ENCODE measurements around the gene ATF3. TPM values are rescaled to one million over a fixed set of nuclear protein-coding genes. Genes with fewer than 3 reads are reported as not detected.

The ATF3 gene
- 24.9 to 41.0 TPM (median 38.6 TPM) in 5 replicates for total RNA-seq (2022; extraction: Qiagen RNA extraction)

GRCh38 chr1:212608392-212608958 is at the start of gene ATF3:
ATF3 (plus strand) TSS chr1:212608761; CDS start chr1:212615022, 6,261 bp downstream.

Other genes starting within 250 kb of the ATF3 start
- gene PACC1, start 193.9 kb upstream of the ATF3 start, total RNA-seq (2022; extraction: Qiagen RNA extraction), result 16.1 to 23.4 TPM (median 18.8 TPM) in 5 replicates
- 76.4 to 145 TPM (median 135 TPM) in 5 replicates for gene NENF, start 175.8 kb upstream of the ATF3 start, total RNA-seq (2022; extraction: Qiagen RNA extraction)
- gene BATF3, start 91.1 kb downstream of the ATF3 start, total RNA-seq (2022; extraction: Qiagen RNA extraction), result 20.0 to 35.4 TPM (median 33.7 TPM) in 5 replicates
- 28.9 to 40.1 TPM (median 30.3 TPM) in 5 replicates for gene NSL1, start 183.0 kb downstream of the ATF3 start, total RNA-seq (2022; extraction: Qiagen RNA extraction)
- 11.4 to 15.5 TPM (median 12.1 TPM) in 5 replicates for gene TATDN3, start 183.1 kb downstream of the ATF3 start, total RNA-seq (2022; extraction: Qiagen RNA extraction)
- gene SPATA45, start 238.9 kb downstream of the ATF3 start, total RNA-seq (2022; extraction: Qiagen RNA extraction), result 0.28 TPM in 2 of 5 replicates, not detected in the others
- gene FLVCR1, start 249.5 kb downstream of the ATF3 start, total RNA-seq (2022; extraction: Qiagen RNA extraction), result 14.3 to 18.3 TPM (median 15.8 TPM) in 5 replicates